HepG2 (cell line): ENCODE results near the gene NPPA. TPM values are rescaled to one million over a fixed set of nuclear protein-coding genes. Genes with fewer than 3 reads are reported as not detected.

Experiments used
- FOXA1 ChIP-seq, 2 experiments: fragments of 450-650 bp in 1 of 2; sonication (generic) in 1 of 2; formaldehyde crosslinking in 1 of 2; IDR thresholded peaks; 2 replicates each; pipeline versions ENCODE4 v1.4.0 to v1.6.1; 2016 to 2020; ENCODE audit warnings: missing genetic modification reagents in 1 of 2
- FOXO1 ChIP-seq: sonication (generic); formaldehyde crosslinking; IDR thresholded peaks from 2 replicates; pipeline ENCODE4 v1.4.0; 2020; ENCODE audit warnings: missing genetic modification reagents
- HNF4A ChIP-seq: sonication (generic); formaldehyde crosslinking; IDR thresholded peaks from 2 replicates; pipeline ENCODE4 v1.4.0; 2020; ENCODE audit warnings: missing genetic modification reagents
- PHB2 ChIP-seq: fragments of 450-650 bp; IDR thresholded peaks from 2 replicates; pipeline ENCODE4 v1.6.1; 2018; ENCODE audit not compliant: partially characterized antibody
- TAF15 ChIP-seq: fragments of 200-400 bp; formaldehyde crosslinking; IDR thresholded peaks from one replicate; pipeline ENCODE4 v1.6.1; 2018; ENCODE audit warnings: mild to moderate bottlenecking, low read depth, low read length; ENCODE audit not compliant: poor library complexity, severe bottlenecking
- ZFP36L1 ChIP-seq: sonication (generic); formaldehyde crosslinking; IDR thresholded peaks from 2 replicates; pipeline ENCODE4 v1.8.0; 2022; ENCODE audit warnings: mild to moderate bottlenecking, missing genetic modification reagents, moderate library complexity
- ZNF136 ChIP-seq: sonication (generic); formaldehyde crosslinking; IDR thresholded peaks from 2 replicates; pipeline ENCODE4 v1.8.1; 2022; ENCODE audit warnings: low read depth, mild to moderate bottlenecking, moderate library complexity, missing genetic modification reagents
- ZNF354B ChIP-seq: sonication (generic); formaldehyde crosslinking; IDR thresholded peaks from 2 replicates; pipeline ENCODE4 v1.8.0; 2022; ENCODE audit warnings: mild to moderate bottlenecking, missing genetic modification reagents
- ZNF670 ChIP-seq: sonication (generic); formaldehyde crosslinking; IDR thresholded peaks from 2 replicates; pipeline ENCODE4 v1.8.0; 2022; ENCODE audit warnings: mild to moderate bottlenecking, missing genetic modification reagents, borderline replicate concordance
- polyA plus RNA-seq, 8 experiments: library from polyadenylated mRNA; depleted of rRNA in 3 of 8; stranded (reverse) in 7 of 8; unstranded in 1 of 8; fragments of >200 nt; fragmentation: Illumina TruSeq in 4 of 8; extraction: Trizol in 4 of 8; gene quantifications; 2 replicates each; pipeline versions ENCODE4 v1.2.1 to v1.2.3, GENCODE V29; 2011 to 2016; ENCODE audit warnings: low read depth in 4 of 8, missing spikeins in 1 of 8, mixed read lengths in 1 of 8; ENCODE audit not compliant: insufficient read depth in 1 of 8
- total RNA-seq, 5 experiments: library from RNA; depleted of rRNA; stranded (reverse); fragments of >200 nt; fragmentation: Illumina TruSeq; extraction: Trizol; gene quantifications; 2 replicates each; pipeline ENCODE4 v1.2.3, GENCODE V29; 2016; ENCODE audit warnings: low read depth in 1 of 5
- TF ChIP-seq, protein P1 (sequence below): sonication (generic); formaldehyde crosslinking; IDR thresholded peaks from 2 replicates; pipeline ENCODE4 v1.9.0; 2021; ENCODE audit warnings: missing genetic modification reagents, mild to moderate bottlenecking, borderline replicate concordance
- TF ChIP-seq, protein P2 (sequence below): sonication (generic); formaldehyde crosslinking; IDR thresholded peaks from 2 replicates; pipeline ENCODE4 v1.8.1; 2023; ENCODE audit warnings: mild to moderate bottlenecking, moderate library complexity, missing genetic modification reagents
- TF ChIP-seq, protein P3 (sequence below): sonication (generic); formaldehyde crosslinking; IDR thresholded peaks from 2 replicates; pipeline ENCODE4 v1.4.0; 2020; ENCODE audit warnings: missing genetic modification reagents, mild to moderate bottlenecking, borderline replicate concordance
- TF ChIP-seq, protein P4 (sequence below): sonication (generic); formaldehyde crosslinking; IDR thresholded peaks from 2 replicates; pipeline ENCODE4 v1.8.1; 2023; ENCODE audit warnings: missing genetic modification reagents, mild to moderate bottlenecking, borderline replicate concordance
- TF ChIP-seq, protein P5 (sequence below): sonication (generic); formaldehyde crosslinking; IDR thresholded peaks from 2 replicates; pipeline ENCODE4 v1.5.1; 2020; ENCODE audit warnings: missing genetic modification reagents, mild to moderate bottlenecking, borderline replicate concordance
- TF ChIP-seq, protein P6 (sequence below): sonication (generic); formaldehyde crosslinking; IDR thresholded peaks from 2 replicates; pipeline ENCODE4 v1.4.0; 2020; ENCODE audit warnings: mild to moderate bottlenecking, missing genetic modification reagents, borderline replicate concordance

NPPA gene
- total and polyA plus RNA-seq, 2 of the 13 experiments (the other 11 are each of a cell fraction or from before 2014, with no cell fraction given), result not detected

DNA sequence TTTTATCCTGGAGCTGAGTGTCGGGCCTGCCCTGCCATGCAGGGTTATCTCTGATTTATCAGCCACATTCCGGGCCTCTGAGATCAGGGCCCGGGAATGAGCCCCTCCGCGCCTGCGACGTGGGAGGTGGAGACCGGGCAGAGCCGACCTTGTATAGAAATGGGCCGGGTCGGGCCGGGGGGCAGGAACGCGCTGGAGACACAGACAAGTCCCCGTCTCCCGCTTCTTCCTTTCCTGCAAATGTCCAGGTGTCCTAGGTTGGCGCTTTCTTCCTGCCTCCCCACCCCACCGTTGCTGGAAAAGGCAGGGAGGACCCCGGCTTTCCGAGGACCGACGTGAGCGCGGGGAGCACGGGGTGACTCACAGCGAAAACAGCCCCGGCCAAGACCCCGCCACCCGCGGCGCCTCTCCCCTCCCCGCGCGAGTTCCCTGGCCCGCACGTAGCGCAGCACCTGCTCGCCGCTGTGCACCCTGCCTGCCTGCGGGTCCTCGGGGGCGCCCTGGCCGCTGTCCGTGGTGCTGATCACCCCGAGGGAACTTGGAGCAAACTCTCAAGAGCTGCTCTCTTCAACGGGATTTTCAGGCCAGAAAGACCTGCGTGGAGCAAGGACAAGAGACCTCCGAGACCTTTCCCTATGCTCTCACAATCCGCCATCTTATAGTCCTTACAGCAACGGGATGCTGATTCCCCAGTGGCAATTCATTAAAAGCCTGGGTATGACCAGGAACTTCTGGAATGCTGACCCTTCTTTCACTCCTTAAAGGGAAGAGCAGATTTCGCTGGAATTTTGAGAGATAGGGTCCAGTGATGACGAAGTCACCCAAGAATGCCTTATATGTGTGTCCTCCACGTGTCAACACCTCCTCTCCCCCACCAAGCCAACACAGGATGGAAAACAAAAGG, 11.6 kb upstream of the NPPA start (continued):
- TF ChIP-seq FOXA1 (IDR thresholded peaks at IDR 0.05), result no peak
- TF ChIP-seq FOXA1 (CRISPR knock-in tag; IDR thresholded peaks at IDR 0.05), result no peak
- 0 out of 2 replicates have a peak, but pooled peaks have one; percentile 50 for TF ChIP-seq ZNF670 (CRISPR knock-in tag)
- TF ChIP-seq, protein P1, sequence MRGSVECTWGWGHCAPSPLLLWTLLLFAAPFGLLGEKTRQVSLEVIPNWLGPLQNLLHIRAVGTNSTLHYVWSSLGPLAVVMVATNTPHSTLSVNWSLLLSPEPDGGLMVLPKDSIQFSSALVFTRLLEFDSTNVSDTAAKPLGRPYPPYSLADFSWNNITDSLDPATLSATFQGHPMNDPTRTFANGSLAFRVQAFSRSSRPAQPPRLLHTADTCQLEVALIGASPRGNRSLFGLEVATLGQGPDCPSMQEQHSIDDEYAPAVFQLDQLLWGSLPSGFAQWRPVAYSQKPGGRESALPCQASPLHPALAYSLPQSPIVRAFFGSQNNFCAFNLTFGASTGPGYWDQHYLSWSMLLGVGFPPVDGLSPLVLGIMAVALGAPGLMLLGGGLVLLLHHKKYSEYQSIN, result peak; percentile 94
- TF ChIP-seq HNF4A, result peak; percentile 38; the same call in 1 of the 2 replicates
- no peak for TF ChIP-seq ZNF354B (CRISPR knock-in tag)
- TF ChIP-seq TAF15, result no peak
- TF ChIP-seq, protein P2, sequence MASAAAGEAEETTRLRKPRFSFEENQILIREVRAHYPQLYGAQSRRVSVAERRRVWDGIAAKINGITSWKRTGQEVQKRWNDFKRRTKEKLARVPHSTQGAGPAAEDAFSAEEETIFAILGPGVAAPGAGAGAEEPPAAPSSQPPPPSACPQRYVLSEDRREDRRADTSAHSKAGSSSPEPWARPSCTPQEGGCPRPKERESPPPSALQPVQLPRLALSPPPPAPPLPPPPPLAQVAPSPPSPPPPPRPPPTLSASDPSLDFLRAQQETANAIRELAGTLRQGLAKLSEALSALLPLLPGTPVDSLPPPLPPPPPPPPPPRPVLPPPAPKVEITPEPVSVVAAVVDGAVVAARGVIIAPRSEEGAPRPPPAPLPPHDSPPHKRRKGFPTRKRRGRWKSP (CRISPR knock-in tag), result peak; percentile 91
- peak; percentile 96 for TF ChIP-seq ZFP36L1
- peak; percentile 88 for TF ChIP-seq FOXO1 (CRISPR knock-in tag)
- TF ChIP-seq, protein P3, sequence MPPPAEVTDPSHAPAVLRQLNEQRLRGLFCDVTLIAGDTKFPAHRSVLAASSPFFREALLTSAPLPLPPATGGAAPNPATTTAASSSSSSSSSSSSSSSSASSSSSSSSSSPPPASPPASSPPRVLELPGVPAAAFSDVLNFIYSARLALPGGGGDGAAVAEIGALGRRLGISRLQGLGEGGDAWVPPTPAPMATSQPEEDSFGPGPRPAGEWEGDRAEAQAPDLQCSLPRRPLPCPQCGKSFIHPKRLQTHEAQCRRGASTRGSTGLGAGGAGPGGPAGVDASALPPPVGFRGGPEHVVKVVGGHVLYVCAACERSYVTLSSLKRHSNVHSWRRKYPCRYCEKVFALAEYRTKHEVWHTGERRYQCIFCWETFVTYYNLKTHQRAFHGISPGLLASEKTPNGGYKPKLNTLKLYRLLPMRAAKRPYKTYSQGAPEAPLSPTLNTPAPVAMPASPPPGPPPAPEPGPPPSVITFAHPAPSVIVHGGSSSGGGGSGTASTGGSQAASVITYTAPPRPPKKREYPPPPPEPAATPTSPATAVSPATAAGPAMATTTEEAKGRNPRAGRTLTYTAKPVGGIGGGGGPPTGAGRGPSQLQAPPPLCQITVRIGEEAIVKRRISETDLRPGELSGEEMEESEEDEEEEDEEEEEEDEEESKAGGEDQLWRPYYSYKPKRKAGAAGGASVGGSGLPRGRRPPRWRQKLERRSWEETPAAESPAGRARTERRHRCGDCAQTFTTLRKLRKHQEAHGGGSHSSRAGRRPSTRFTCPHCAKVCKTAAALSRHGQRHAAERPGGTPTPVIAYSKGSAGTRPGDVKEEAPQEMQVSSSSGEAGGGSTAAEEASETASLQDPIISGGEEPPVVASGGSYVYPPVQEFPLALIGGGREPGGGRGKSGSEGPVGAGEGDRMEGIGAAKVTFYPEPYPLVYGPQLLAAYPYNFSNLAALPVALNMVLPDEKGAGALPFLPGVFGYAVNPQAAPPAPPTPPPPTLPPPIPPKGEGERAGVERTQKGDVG, result no peak
- TF ChIP-seq, protein P4, sequence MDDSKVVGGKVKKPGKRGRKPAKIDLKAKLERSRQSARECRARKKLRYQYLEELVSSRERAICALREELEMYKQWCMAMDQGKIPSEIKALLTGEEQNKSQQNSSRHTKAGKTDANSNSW (CRISPR knock-in tag), result peak; percentile 81; the same call in 1 of the 2 replicates
- TF ChIP-seq, protein P5, sequence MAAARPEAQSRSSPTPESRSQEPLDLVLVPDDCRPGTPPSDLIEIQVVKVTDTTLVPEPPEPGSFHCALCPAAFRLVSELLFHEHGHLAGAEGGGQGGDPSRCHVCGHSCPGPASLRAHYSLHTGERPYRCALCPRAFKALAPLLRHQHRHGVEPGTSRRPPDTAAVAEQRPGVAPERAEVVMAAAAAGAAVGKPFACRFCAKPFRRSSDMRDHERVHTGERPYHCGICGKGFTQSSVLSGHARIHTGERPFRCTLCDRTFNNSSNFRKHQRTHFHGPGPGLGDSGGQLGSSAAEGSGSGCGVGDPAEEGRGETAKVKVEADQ (CRISPR knock-in tag), result peak; percentile 94; the same call in 1 of the 2 replicates
- 0 out of 2 replicates have a peak, but pooled peaks have one; percentile 52 for TF ChIP-seq ZNF136 (CRISPR knock-in tag)
- TF ChIP-seq PHB2, result no peak
- TF ChIP-seq, protein P6, sequence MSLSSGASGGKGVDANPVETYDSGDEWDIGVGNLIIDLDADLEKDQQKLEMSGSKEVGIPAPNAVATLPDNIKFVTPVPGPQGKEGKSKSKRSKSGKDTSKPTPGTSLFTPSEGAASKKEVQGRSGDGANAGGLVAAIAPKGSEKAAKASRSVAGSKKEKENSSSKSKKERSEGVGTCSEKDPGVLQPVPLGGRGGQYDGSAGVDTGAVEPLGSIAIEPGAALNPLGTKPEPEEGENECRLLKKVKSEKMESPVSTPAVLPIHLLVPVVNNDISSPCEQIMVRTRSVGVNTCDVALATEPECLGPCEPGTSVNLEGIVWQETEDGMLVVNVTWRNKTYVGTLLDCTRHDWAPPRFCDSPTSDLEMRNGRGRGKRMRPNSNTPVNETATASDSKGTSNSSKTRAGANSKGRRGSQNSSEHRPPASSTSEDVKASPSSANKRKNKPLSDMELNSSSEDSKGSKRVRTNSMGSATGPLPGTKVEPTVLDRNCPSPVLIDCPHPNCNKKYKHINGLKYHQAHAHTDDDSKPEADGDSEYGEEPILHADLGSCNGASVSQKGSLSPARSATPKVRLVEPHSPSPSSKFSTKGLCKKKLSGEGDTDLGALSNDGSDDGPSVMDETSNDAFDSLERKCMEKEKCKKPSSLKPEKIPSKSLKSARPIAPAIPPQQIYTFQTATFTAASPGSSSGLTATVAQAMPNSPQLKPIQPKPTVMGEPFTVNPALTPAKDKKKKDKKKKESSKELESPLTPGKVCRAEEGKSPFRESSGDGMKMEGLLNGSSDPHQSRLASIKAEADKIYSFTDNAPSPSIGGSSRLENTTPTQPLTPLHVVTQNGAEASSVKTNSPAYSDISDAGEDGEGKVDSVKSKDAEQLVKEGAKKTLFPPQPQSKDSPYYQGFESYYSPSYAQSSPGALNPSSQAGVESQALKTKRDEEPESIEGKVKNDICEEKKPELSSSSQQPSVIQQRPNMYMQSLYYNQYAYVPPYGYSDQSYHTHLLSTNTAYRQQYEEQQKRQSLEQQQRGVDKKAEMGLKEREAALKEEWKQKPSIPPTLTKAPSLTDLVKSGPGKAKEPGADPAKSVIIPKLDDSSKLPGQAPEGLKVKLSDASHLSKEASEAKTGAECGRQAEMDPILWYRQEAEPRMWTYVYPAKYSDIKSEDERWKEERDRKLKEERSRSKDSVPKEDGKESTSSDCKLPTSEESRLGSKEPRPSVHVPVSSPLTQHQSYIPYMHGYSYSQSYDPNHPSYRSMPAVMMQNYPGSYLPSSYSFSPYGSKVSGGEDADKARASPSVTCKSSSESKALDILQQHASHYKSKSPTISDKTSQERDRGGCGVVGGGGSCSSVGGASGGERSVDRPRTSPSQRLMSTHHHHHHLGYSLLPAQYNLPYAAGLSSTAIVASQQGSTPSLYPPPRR (CRISPR knock-in tag), result 0 out of 2 replicates have a peak, but pooled peaks have one; percentile 53
